SK-N-MC (cell line): ENCODE measurements around the gene PDE4B.

Experiments used
- EZH2 ChIP-seq: fragments of 200-600 bp; sonication (generic); IDR thresholded peaks from one replicate; pipeline ENCODE4 v1.6.1; 2017; ENCODE audit warnings: antibody characterized with exemption
- FOXP2 ChIP-seq: optimal IDR thresholded peaks from 2 replicates; pipeline ENCODE3; 2011; ENCODE audit warnings: mild to moderate bottlenecking, moderate library complexity; ENCODE audit not compliant: insufficient read depth; ENCODE audit errors: extremely low read length, control extremely low read depth
- POLR2AphosphoS5 ChIP-seq: IDR thresholded peaks from 2 replicates; pipeline ENCODE4 v1.6.1; 2012; ENCODE audit warnings: mild to moderate bottlenecking, low read depth, low read length, borderline replicate concordance

- TF ChIP-seq POLR2AphosphoS5, result no peak
- no peak for TF ChIP-seq EZH2
- no peak for TF ChIP-seq FOXP2
Observed at GRCh38 chr1:66246351-66247269, 453.9 kb downstream of the PDE4B start.
